Astrocyte (in vitro differentiated cells and primary cell): Measurements from ENCODE around the gene DGCR2. TPM values are rescaled to one million over a fixed set of nuclear protein-coding genes. Genes with fewer than 3 reads are reported as not detected.

ENCODE experiments used
- DNase-seq: peaks from one replicate; pipeline ENCODE4 v3.0.0-alpha.2; 2010; ENCODE audit warnings: low read depth
- FAIRE-seq: peaks from 2 replicates; lab custom pipeline; 2011; peaks lifted over from hg19 to GRCh38; lab: Jason Lieb, UNC
- H2AFZ ChIP-seq: 2 replicates; pipeline ENCODE4 v1.6.0; 2012; ENCODE audit warnings: low read depth, low read length, inconsistent platforms
- H3K27ac ChIP-seq: 2 replicates; pipeline ENCODE4 v1.5.1; 2011; ENCODE audit warnings: low read depth, low read length, inconsistent platforms
- H3K27me3 ChIP-seq: 2 replicates; pipeline ENCODE4 v1.6.0; 2011; ENCODE audit warnings: low read length, inconsistent platforms; ENCODE audit not compliant: insufficient read depth
- H3K36me3 ChIP-seq: 2 replicates; pipeline ENCODE4 v1.5.1; 2011; ENCODE audit warnings: low read length, inconsistent platforms; ENCODE audit not compliant: insufficient read depth
- H3K4me1 ChIP-seq: 2 replicates; pipeline ENCODE4 v1.5.1; 2011; ENCODE audit warnings: low read length, inconsistent platforms; ENCODE audit not compliant: insufficient read depth
- H3K4me2 ChIP-seq: 2 replicates; pipeline ENCODE4 v1.6.0; 2012; ENCODE audit warnings: low read length, inconsistent platforms
- H3K4me3 ChIP-seq: 2 replicates; pipeline ENCODE4 v1.5.1; 2011; ENCODE audit warnings: low read depth, mild to moderate bottlenecking, low read length, inconsistent platforms; ENCODE audit not compliant: insufficient read depth
- H3K79me2 ChIP-seq: 2 replicates; pipeline ENCODE4 v1.6.0; 2012; ENCODE audit warnings: mild to moderate bottlenecking, low read length, inconsistent platforms; ENCODE audit not compliant: insufficient read depth
- H3K9ac ChIP-seq: 2 replicates; pipeline ENCODE4 v1.6.0; 2012; ENCODE audit warnings: mild to moderate bottlenecking, low read length, inconsistent platforms
- H3K9me3 ChIP-seq: 2 replicates; pipeline ENCODE4 v1.5.1; 2012; ENCODE audit warnings: low read depth, mild to moderate bottlenecking, low read length, inconsistent platforms; ENCODE audit not compliant: insufficient read depth
- H4K20me1 ChIP-seq: 2 replicates; pipeline ENCODE4 v1.6.0; 2012; ENCODE audit warnings: low read length, inconsistent platforms; ENCODE audit not compliant: insufficient read depth
- H3K27ac Mint-ChIP-seq: one replicate; pipeline ENCODE4 v1.8.0; 2021; ENCODE audit warnings: mild to moderate bottlenecking, mixed read lengths; ENCODE audit not compliant: unreplicated experiment
- H3K27me3 Mint-ChIP-seq: one replicate; pipeline ENCODE4 v1.8.0; 2021; ENCODE audit warnings: low read depth, mixed read lengths; ENCODE audit not compliant: unreplicated experiment
- H3K36me3 Mint-ChIP-seq: one replicate; pipeline ENCODE4 v1.8.0; 2021; ENCODE audit warnings: low read depth, mixed read lengths; ENCODE audit not compliant: unreplicated experiment
- H3K4me1 Mint-ChIP-seq: one replicate; pipeline ENCODE4 v1.8.0; 2021; ENCODE audit warnings: low read depth, mixed read lengths; ENCODE audit not compliant: unreplicated experiment
- H3K4me3 Mint-ChIP-seq: one replicate; pipeline ENCODE4 v1.8.0; 2021; ENCODE audit warnings: mild to moderate bottlenecking, moderate library complexity, mixed read lengths; ENCODE audit not compliant: unreplicated experiment
- H3K9me3 Mint-ChIP-seq: one replicate; pipeline ENCODE4 v1.8.0; 2021; ENCODE audit warnings: mild to moderate bottlenecking, mixed read lengths; ENCODE audit not compliant: unreplicated experiment
- EZH2 ChIP-seq: IDR thresholded peaks from 2 replicates; pipeline ENCODE4 v1.6.1; 2012; ENCODE audit warnings: mild to moderate bottlenecking, low read length, inconsistent platforms; ENCODE audit not compliant: insufficient read depth
- total RNA-seq: library from RNA; stranded (reverse); gene quantifications from 2 replicates; pipeline ENCODE4 v1.2.1, GENCODE V29; 2021
- TF ChIP-seq, protein P1 (sequence below): IDR thresholded peaks from 2 replicates; pipeline ENCODE4 v1.5.1; 2011; ENCODE audit warnings: low read depth, mild to moderate bottlenecking, inconsistent platforms, low read length, moderate library complexity; ENCODE audit not compliant: insufficient read depth

DGCR2 gene
- total RNA-seq, 1 donor from 2014 or later, result 49.4 TPM

- Histone ChIP-seq H3K9me3 (no peaks in the 10 kb centered on the region), H3K27me3 (no peaks in the 10 kb centered on the region), H3K27ac (no peak overlapping the region), H3K79me2 (peaks cover 86% of the 10 kb centered on the region), H3K4me1 (peaks cover 3% of the 10 kb centered on the region), H2AFZ (no peak overlapping the region), H3K9ac (no peak overlapping the region), H3K4me3 (no peak overlapping the region), H3K4me2 (no peak overlapping the region), H4K20me1 (peaks cover 89% of the 10 kb centered on the region), H3K36me3 (no peaks in the 10 kb centered on the region)
- Mint-ChIP-seq H3K4me1 (peaks cover 23% of the 10 kb centered on the region), H3K4me3 (no peak overlapping the region), H3K9me3 (no peaks in the 10 kb centered on the region), H3K27ac (no peak overlapping the region), H3K27me3 (no peaks in the 10 kb centered on the region), H3K36me3 (peaks cover 3% of the 10 kb centered on the region)
- TF ChIP-seq EZH2, result no peak
- TF ChIP-seq, protein P1, sequence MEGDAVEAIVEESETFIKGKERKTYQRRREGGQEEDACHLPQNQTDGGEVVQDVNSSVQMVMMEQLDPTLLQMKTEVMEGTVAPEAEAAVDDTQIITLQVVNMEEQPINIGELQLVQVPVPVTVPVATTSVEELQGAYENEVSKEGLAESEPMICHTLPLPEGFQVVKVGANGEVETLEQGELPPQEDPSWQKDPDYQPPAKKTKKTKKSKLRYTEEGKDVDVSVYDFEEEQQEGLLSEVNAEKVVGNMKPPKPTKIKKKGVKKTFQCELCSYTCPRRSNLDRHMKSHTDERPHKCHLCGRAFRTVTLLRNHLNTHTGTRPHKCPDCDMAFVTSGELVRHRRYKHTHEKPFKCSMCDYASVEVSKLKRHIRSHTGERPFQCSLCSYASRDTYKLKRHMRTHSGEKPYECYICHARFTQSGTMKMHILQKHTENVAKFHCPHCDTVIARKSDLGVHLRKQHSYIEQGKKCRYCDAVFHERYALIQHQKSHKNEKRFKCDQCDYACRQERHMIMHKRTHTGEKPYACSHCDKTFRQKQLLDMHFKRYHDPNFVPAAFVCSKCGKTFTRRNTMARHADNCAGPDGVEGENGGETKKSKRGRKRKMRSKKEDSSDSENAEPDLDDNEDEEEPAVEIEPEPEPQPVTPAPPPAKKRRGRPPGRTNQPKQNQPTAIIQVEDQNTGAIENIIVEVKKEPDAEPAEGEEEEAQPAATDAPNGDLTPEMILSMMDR, result no peak
- FAIRE-seq (no peak), DNase-seq (no peak)
These were observed 15.1 kb downstream of the DGCR2 start for GRCh38 chr22:19106886-19107729.

DNA sequence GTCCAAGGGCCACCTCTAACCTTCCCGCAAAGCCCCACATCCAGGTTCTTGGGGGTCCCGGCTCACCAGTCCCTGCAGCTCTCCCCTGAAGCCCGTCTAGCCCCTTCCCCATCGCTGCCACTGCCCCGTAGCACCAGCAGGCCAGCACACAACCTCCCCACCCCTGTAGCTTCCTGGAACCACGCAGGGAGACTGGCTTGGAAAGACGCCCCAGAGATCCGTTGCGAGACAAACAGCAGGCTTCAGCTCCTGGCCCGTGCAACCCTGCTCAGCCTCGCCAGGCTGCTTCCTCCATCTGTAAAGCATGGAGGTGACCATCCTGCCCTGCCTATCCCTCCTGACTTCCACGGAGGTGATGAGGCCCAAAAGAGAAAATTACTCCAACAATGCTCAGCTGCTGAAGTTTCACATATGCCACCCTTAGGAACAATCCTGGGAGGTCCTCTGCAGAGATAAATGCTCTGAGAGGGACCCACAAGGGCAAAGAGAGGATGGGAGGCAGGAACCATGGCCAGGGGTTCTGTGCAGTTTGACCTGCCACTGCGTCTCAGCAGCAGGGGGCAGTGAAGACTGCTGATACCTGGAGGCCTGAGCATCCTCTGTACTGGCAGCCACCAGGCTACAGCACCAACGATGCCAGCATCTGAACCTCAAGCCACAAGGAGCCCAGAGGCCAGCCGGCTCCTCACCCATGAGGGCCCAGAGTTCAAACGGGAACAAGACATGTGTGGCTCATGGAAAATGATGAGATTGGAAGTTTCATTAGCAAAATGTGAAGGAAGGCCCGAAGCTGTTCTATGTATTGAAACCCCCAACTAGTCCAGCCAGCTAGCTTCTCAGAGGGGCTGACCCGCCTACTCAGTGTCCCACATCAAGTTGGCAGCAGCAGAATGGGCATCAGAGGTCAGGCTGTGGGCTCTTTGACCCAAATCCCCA lies 16.1 kb downstream of the DGCR2 start:
- Mint-ChIP-seq H3K9me3 (no peaks in the 10 kb centered on the region), H3K4me3 (no peak overlapping the region), H3K4me1 (peaks cover 23% of the 10 kb centered on the region), H3K27me3 (no peaks in the 10 kb centered on the region), H3K36me3 (peaks cover 3% of the 10 kb centered on the region), H3K27ac (no peak overlapping the region)
- DNase-seq, result no peak
- FAIRE-seq, result no peak
- Histone ChIP-seq H4K20me1 (peaks cover 90% of the 10 kb centered on the region), H3K4me2 (no peak overlapping the region), H3K27ac (no peak overlapping the region), H2AFZ (no peak overlapping the region), H3K36me3 (no peaks in the 10 kb centered on the region), H3K9ac (no peak overlapping the region), H3K79me2 (peaks cover 89% of the 10 kb centered on the region), H3K27me3 (no peaks in the 10 kb centered on the region), H3K9me3 (no peaks in the 10 kb centered on the region), H3K4me3 (no peak overlapping the region), H3K4me1 (peaks cover 3% of the 10 kb centered on the region)
- no peak for TF ChIP-seq EZH2
- TF ChIP-seq, protein P1, result no peak
